Transverse colon (tissue), 4 donors: Measurements from ENCODE around the gene CRELD2. TPM values are rescaled to one million over a fixed set of nuclear protein-coding genes. Genes with fewer than 3 reads are reported as not detected.

Source experiments
- DNase-seq: peaks from one replicate; pipeline ENCODE4 v3.0.0-alpha.2; 2019
- H3K27ac ChIP-seq, 4 donors: fragments of 200-600 bp; sonication (generic); 2 replicates each; pipeline ENCODE4 v1.5.1; 2016 to 2018; ENCODE audit warnings: inconsistent platforms in 4 of 4
- H3K27me3 ChIP-seq: fragments of 200-600 bp; sonication (generic); 2 replicates; pipeline ENCODE4 v1.5.1; 2017; ENCODE audit warnings: inconsistent platforms
- H3K36me3 ChIP-seq, 4 donors: fragments of 200-600 bp; sonication (generic); 2 replicates each; pipeline ENCODE4 v1.5.1; 2017 to 2019; ENCODE audit warnings: inconsistent platforms in 4 of 4
- H3K4me1 ChIP-seq, 4 donors: fragments of 200-600 bp; sonication (generic); 2 replicates each; pipeline ENCODE4 v1.5.1; 2017 to 2020; ENCODE audit warnings: inconsistent platforms in 4 of 4
- H3K4me3 ChIP-seq, 4 donors: fragments of 200-600 bp; sonication (generic); 1 replicate in 1 of 4; 2 replicates in 3 of 4; pipeline versions ENCODE4 v1.5.1 to v1.6.1; 2017 to 2019; ENCODE audit warnings: inconsistent platforms in 4 of 4
- H3K9me3 ChIP-seq, 2 donors: fragments of 200-600 bp; sonication (generic); 2 replicates each; pipeline ENCODE4 v1.5.1; 2017 to 2019; ENCODE audit warnings: inconsistent platforms in 2 of 2
- EP300 ChIP-seq: sonication (generic); formaldehyde crosslinking; IDR thresholded peaks from one replicate; pipeline ENCODE4 v1.6.1; 2017; ENCODE audit warnings: antibody characterized with exemption, low read depth
- POLR2A ChIP-seq: fragments of 450-650 bp; IDR thresholded peaks from one replicate; pipeline ENCODE4 v1.6.1; 2016; ENCODE audit warnings: antibody characterized with exemption, mild to moderate bottlenecking, moderate library complexity
- POLR2AphosphoS5 ChIP-seq, 3 donors: sonication (generic); formaldehyde crosslinking; IDR thresholded peaks; one replicate each; pipeline ENCODE4 v1.6.1; 2016; ENCODE audit warnings: antibody characterized with exemption in 3 of 3
- WGBS, 2 donors: methylation state at CpG; one replicate each; pipeline ENCODE4 v1.1.5; 2018; ENCODE audit warnings: low coverage in 1 of 2; 5-methylcytosine and 5-hydroxymethylcytosine counted together
- in situ Hi-C, 4 donors: fragments of 200-750 bp; cut with MboI; loops; one replicate each; pipeline versions ENCODE4 v1.15.0 to v1.15.1; 2017; ENCODE audit warnings: low sequenced_read_pairs in 3 of 4, low pct_ligation_motif_present in 1 of 4, low pct_unique_long_range_greater_than_20kb in 1 of 4
- intact Hi-C: fragments of 100-400 bp; cut with DNase I; formaldehyde crosslinking; loops from one replicate; pipeline ENCODE4 v1.15.1; 2023; ENCODE audit warnings: low total_unique reads
- total RNA-seq, 4 donors: library from RNA; depleted of rRNA; stranded (reverse); fragments of >200 nt; gene quantifications; one replicate each; pipeline ENCODE4 v1.1.0, GENCODE V29; 2016
- TF ChIP-seq, protein P1 (sequence below), 5 experiments: fragments of 200-600 bp in 3 of 5; fragments of 450-650 bp in 2 of 5; sonication (generic) in 3 of 5; IDR thresholded peaks; 1 replicate in 2 of 5; 2 replicates in 3 of 5; pipeline ENCODE4 v1.5.1; 2016 to 2017; ENCODE audit warnings: antibody characterized with exemption in 5 of 5, inconsistent platforms in 3 of 5, mild to moderate bottlenecking in 2 of 5, moderate library complexity in 1 of 5

CRELD2 gene
- total RNA-seq, 4 donors from 2014 or later, result 31.0 to 37.9 (median 36.4) TPM

- Histone ChIP-seq H3K4me3 (no peak overlapping the region), H3K27me3 (no peaks in the 10 kb centered on the region), H3K36me3 (peaks cover 0 to 5% (median under 1%) of the 10 kb centered on the region in 4 donors), H3K9me3 (no peaks in the 10 kb centered on the region), H3K27ac (no peak overlapping the region), H3K4me1 (no peaks in the 10 kb centered on the region)
- WGBS, 2 donors, result 92% methylated on average over 4 of the region's 4 CpGs; no CpG with 5 or more reads in 1 of the 2 donors
- in situ Hi-C loops, result no loop called here
- TF ChIP-seq POLR2A, result no peak
- TF ChIP-seq POLR2AphosphoS5 (IDR thresholded peaks at IDR 0.05), result no peak
- TF ChIP-seq, protein P1, sequence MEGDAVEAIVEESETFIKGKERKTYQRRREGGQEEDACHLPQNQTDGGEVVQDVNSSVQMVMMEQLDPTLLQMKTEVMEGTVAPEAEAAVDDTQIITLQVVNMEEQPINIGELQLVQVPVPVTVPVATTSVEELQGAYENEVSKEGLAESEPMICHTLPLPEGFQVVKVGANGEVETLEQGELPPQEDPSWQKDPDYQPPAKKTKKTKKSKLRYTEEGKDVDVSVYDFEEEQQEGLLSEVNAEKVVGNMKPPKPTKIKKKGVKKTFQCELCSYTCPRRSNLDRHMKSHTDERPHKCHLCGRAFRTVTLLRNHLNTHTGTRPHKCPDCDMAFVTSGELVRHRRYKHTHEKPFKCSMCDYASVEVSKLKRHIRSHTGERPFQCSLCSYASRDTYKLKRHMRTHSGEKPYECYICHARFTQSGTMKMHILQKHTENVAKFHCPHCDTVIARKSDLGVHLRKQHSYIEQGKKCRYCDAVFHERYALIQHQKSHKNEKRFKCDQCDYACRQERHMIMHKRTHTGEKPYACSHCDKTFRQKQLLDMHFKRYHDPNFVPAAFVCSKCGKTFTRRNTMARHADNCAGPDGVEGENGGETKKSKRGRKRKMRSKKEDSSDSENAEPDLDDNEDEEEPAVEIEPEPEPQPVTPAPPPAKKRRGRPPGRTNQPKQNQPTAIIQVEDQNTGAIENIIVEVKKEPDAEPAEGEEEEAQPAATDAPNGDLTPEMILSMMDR (IDR thresholded peaks at IDR 0.05), result no peak
- no peak for TF ChIP-seq EP300
- intact Hi-C loops, result no loop called here
- DNase-seq, result no peak
Measured at GRCh38 chr22:49892226-49892899, 26.1 kb upstream of the CRELD2 start.

DNA sequence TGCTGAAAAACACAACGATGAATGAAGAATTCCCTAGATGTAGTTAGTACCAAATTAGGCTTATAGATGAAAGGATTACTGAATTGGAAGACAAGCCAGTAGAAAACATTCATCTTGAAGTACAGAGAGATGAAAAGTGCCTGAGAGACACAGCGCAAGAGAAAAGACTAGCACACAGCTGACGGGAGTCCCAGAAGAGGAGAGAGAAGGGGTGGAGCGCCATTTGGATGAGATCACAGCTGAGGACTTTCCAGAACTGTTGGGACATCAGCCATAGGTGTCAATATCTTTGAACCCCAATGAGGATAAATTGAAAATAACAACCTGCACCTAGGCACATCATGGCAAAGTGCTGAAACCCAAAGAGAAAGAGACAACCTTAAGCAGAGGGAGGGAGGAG, 25.4 kb upstream of the CRELD2 start:
- TF ChIP-seq EP300 (no peak), POLR2AphosphoS5 (IDR thresholded peaks at IDR 0.05) (no peak)
- TF ChIP-seq, protein P1 (IDR thresholded peaks at IDR 0.05), result no peak
- Histone ChIP-seq H3K4me1 (no peaks in the 10 kb centered on the region), H3K9me3 (no peaks in the 10 kb centered on the region), H3K4me3 (no peak overlapping the region), H3K27ac (no peak overlapping the region), H3K36me3 (no peaks in the 10 kb centered on the region), H3K27me3 (no peaks in the 10 kb centered on the region)
- DNase-seq, result no peak
- WGBS, 2 donors, result 81 to 98% methylated on average over 4 of the region's 4 CpGs
- intact Hi-C loops, result no loop called here
- in situ Hi-C loops, result no loop called here

GRCh38 chr22:49894322-49895054, 23.9 kb upstream of the CRELD2 start:
- Histone ChIP-seq H3K36me3 (no peaks in the 10 kb centered on the region), H3K4me3 (no peak overlapping the region), H3K4me1 (no peaks in the 10 kb centered on the region), H3K9me3 (no peaks in the 10 kb centered on the region), H3K27me3 (no peaks in the 10 kb centered on the region), H3K27ac (no peak overlapping the region)
- DNase-seq, result no peak
- intact Hi-C loops, result no loop called here
- in situ Hi-C loops, result no loop called here
- TF ChIP-seq POLR2AphosphoS5 (IDR thresholded peaks at IDR 0.05), result no peak
- TF ChIP-seq POLR2A, result no peak
- TF ChIP-seq, protein P1 (IDR thresholded peaks at IDR 0.05), result no peak
- TF ChIP-seq EP300, result no peak
- 83 to 87% methylated on average over 4 to 8 of the region's 8 CpGs for WGBS, 2 donors

- Histone ChIP-seq H3K27ac (no peak overlapping the region), H3K36me3 (no peaks in the 10 kb centered on the region), H3K27me3 (no peaks in the 10 kb centered on the region), H3K9me3 (no peaks in the 10 kb centered on the region), H3K4me1 (no peaks in the 10 kb centered on the region), H3K4me3 (no peak overlapping the region)
- TF ChIP-seq, protein P1 (IDR thresholded peaks at IDR 0.05), result no peak
- TF ChIP-seq EP300 (no peak), POLR2A (no peak), POLR2AphosphoS5 (IDR thresholded peaks at IDR 0.05) (no peak)
- in situ Hi-C loops, result no loop called here
- intact Hi-C loops, result no loop called here
- no peak for DNase-seq
- WGBS, 2 donors, result 97 to 100% methylated on average over 1 to 5 of the region's 5 CpGs
Measured at GRCh38 chr22:49896201-49896600, 22.2 kb upstream of the CRELD2 start.
